Prostate gland (tissue), 2 donors: Measurements from ENCODE around the gene LMAN2. TPM values are rescaled to one million over a fixed set of nuclear protein-coding genes. Genes with fewer than 3 reads are reported as not detected.
A peak's percentile ranks its signal among the peaks of the same experiment; 100 is the strongest.

Source experiments
- DNase-seq: peaks from one replicate; pipeline ENCODE4 v3.0.0-alpha.2; 2019; ENCODE audit warnings: low spot score
- H3K27ac ChIP-seq, 2 donors: fragments of 200-600 bp; sonication (generic); 2 replicates each; pipeline ENCODE4 v1.5.1; 2017 to 2019
- H3K27me3 ChIP-seq: fragments of 200-600 bp; sonication (generic); replicated peaks from 2 replicates; pipeline ENCODE4 v1.5.1; 2019; ENCODE audit not compliant: insufficient read depth
- H3K36me3 ChIP-seq, 2 donors: fragments of 200-600 bp; sonication (generic); 1 replicate in 1 of 2; 2 replicates in 1 of 2; pipeline versions ENCODE4 v1.5.1 to v1.8.1; 2017 to 2019
- H3K4me1 ChIP-seq: fragments of 200-600 bp; sonication (generic); replicated peaks from 2 replicates; pipeline ENCODE4 v1.5.1; 2019
- H3K4me3 ChIP-seq, 2 donors: fragments of 200-600 bp; sonication (generic); 2 replicates each; pipeline ENCODE4 v1.5.1; 2017 to 2019
- H3K9me3 ChIP-seq: fragments of 200-600 bp; sonication (generic); 2 replicates; pipeline ENCODE4 v1.5.1; 2017
- CTCF ChIP-seq, 4 experiments: fragments of 200-600 bp in 2 of 4; fragments of 450-650 bp in 2 of 4; sonication (generic) in 2 of 4; IDR thresholded peaks; 1 replicate in 3 of 4; 2 replicates in 1 of 4; pipeline ENCODE4 v1.5.1; 2016 to 2019; ENCODE audit warnings: antibody characterized with exemption in 4 of 4, mild to moderate bottlenecking in 2 of 4, moderate library complexity in 2 of 4
- POLR2A ChIP-seq: fragments of 450-650 bp; IDR thresholded peaks from one replicate; pipeline ENCODE4 v1.6.1; 2016; ENCODE audit warnings: antibody characterized with exemption, mild to moderate bottlenecking
- POLR2AphosphoS5 ChIP-seq: sonication (generic); formaldehyde crosslinking; IDR thresholded peaks from one replicate; pipeline ENCODE4 v1.6.1; 2017; ENCODE audit warnings: antibody characterized with exemption
- WGBS: methylation state at CpG from one replicate; pipeline ENCODE4 v1.1.5; 2018; 5-methylcytosine and 5-hydroxymethylcytosine counted together
- intact Hi-C: fragments of 100-400 bp; cut with DNase I; formaldehyde crosslinking; loops from one replicate; pipeline ENCODE4 v1.14.2; 2022
- total RNA-seq, 2 donors: library from RNA; depleted of rRNA; stranded (reverse); fragments of >200 nt; gene quantifications; one replicate each; pipeline ENCODE4 v1.1.0, GENCODE V29; 2016

Gene LMAN2
- total RNA-seq, 2 donors from 2014 or later, result 350 to 369 TPM

GRCh38 chr5:177304392-177305119 is 46.9 kb downstream of the LMAN2 start:
- Histone ChIP-seq H3K27me3 (no peaks in the 10 kb centered on the region), H3K4me1 (peaks cover 19% of the 10 kb centered on the region), H3K4me3 (peak overlapping the region; percentile 89 to 96), H3K9me3 (no peaks in the 10 kb centered on the region), H3K27ac (peak overlapping the region; percentile 83 to 84), H3K36me3 (peaks cover 0 to 3% of the 10 kb centered on the region in 2 donors)
- 34% methylated on average over 18 of the region's 19 CpGs for WGBS
- DNase-seq, result no peak
- intact Hi-C loops, result loop anchor here (5.0 kb wide), 1 partner anchor 192 kb away; no protein-coding TSS in a partner anchor
- no peak for TF ChIP-seq POLR2AphosphoS5
- no peak for TF ChIP-seq POLR2A
- TF ChIP-seq CTCF (IDR thresholded peaks at IDR 0.05), result no peak

GRCh38 chr5:177303925-177304391 is 47.5 kb downstream of the LMAN2 start:
- H3K36me3 ChIP-seq, result peaks cover 0 to 3% of the 10 kb centered on the region in 2 donors
- H3K27ac ChIP-seq, result peak overlapping the region; percentile 83 to 84
- no peaks in the 10 kb centered on the region for H3K27me3 ChIP-seq
- intact Hi-C loops, result no loop called here
- peaks cover 19% of the 10 kb centered on the region for H3K4me1 ChIP-seq
- H3K9me3 ChIP-seq, result no peaks in the 10 kb centered on the region
- no peak for TF ChIP-seq POLR2A
- no peak for TF ChIP-seq CTCF (IDR thresholded peaks at IDR 0.05)
- TF ChIP-seq POLR2AphosphoS5, result no peak
- no peak for DNase-seq
- 7% methylated on average over 21 of the region's 25 CpGs for WGBS
- H3K4me3 ChIP-seq, result peak overlapping the region; percentile 89 to 96

- intact Hi-C loops, result no loop called here
- Histone ChIP-seq H3K36me3 (peaks cover 0 to 3% of the 10 kb centered on the region in 2 donors), H3K4me1 (peaks cover 19% of the 10 kb centered on the region), H3K4me3 (peak within 1 kb of the TSS; percentile 89 to 96), H3K27me3 (no peaks in the 10 kb centered on the region), H3K9me3 (no peaks in the 10 kb centered on the region), H3K27ac (peak within 1 kb of the TSS; percentile 83 to 84)
- 0% methylated on average over 39 of the region's 100 CpGs for WGBS
- DNase-seq, result peak; percentile 86
- TF ChIP-seq POLR2A (peak; percentile 73), CTCF (IDR thresholded peaks at IDR 0.05) (peak in 3 of 4 experiments; percentile 45 to 47 (median 45)), POLR2AphosphoS5 (peak; percentile 79)
Observed at GRCh38 chr5:177303121-177303924, 48.1 kb downstream of the LMAN2 start, which contains the start of the genes PRELID1 and RAB24. PRELID1 (plus strand) TSS chr5:177303799; CDS start chr5:177303986, 187 bp downstream. RAB24 (minus strand) TSS chr5:177303719; CDS start chr5:177303288, 431 bp downstream.

- Histone ChIP-seq H3K9me3 (no peaks in the 10 kb centered on the region), H3K4me1 (peaks cover 19% of the 10 kb centered on the region), H3K27ac (peak overlapping the region; percentile 83 to 84), H3K27me3 (no peaks in the 10 kb centered on the region), H3K36me3 (peaks cover 0 to 3% of the 10 kb centered on the region in 2 donors), H3K4me3 (peak overlapping the region; percentile 89 to 96)
- WGBS, result 31% methylated on average over 24 of the region's 24 CpGs
- intact Hi-C loops, result no loop called here
- peak in 1 of 4 experiments; percentile 5 for TF ChIP-seq CTCF (IDR thresholded peaks at IDR 0.05)
- TF ChIP-seq POLR2AphosphoS5, result no peak
- no peak for DNase-seq
Observed at GRCh38 chr5:177302354-177303110, 48.9 kb downstream of the LMAN2 start.
